DND-41 (cell line): Measurements from ENCODE around the gene ULK2.

Source experiments
- ATAC-seq: fragments of 200-7000 bp; cut with Tn5 transposase; 3 replicates; pipeline ENCODE4 v1.9.1; 2021; ENCODE audit warnings: low read depth; ENCODE audit not compliant: insufficient read depth
- DNase-seq: peaks from one replicate; pipeline ENCODE4 v3.0.0-alpha.2; 2020
- H2AFZ ChIP-seq: 2 replicates; pipeline ENCODE4 v1.6.0; 2012; ENCODE audit warnings: low read depth, low read length
- H3K27ac ChIP-seq: 2 replicates; pipeline ENCODE4 v1.5.1; 2012; ENCODE audit warnings: low read length, inconsistent platforms
- H3K27me3 ChIP-seq: fragments of 200-600 bp; sonication (generic); 2 replicates; pipeline ENCODE4 v1.6.0; 2012; ENCODE audit warnings: low read length, mild to moderate bottlenecking, inconsistent platforms; ENCODE audit not compliant: insufficient read depth, poor library complexity
- H3K36me3 ChIP-seq: 2 replicates; pipeline ENCODE4 v1.5.1; 2012; ENCODE audit warnings: low read length, inconsistent platforms; ENCODE audit not compliant: insufficient read depth
- H3K4me1 ChIP-seq: 2 replicates; pipeline ENCODE4 v1.5.1; 2012; ENCODE audit warnings: mild to moderate bottlenecking, low read length; ENCODE audit not compliant: insufficient read depth
- H3K4me2 ChIP-seq: 2 replicates; pipeline ENCODE4 v1.6.0; 2012; ENCODE audit warnings: mild to moderate bottlenecking, moderate library complexity, low read length, inconsistent platforms; ENCODE audit not compliant: insufficient read depth
- H3K4me3 ChIP-seq, 2 experiments: fragments of 200-600 bp in 1 of 2; shearing (Covaris generic) in 1 of 2; 2 replicates each; pipeline ENCODE4 v1.5.1; 2012 to 2016; ENCODE audit warnings: inconsistent platforms in 2 of 2, low read length in 2 of 2, mild to moderate bottlenecking in 2 of 2, low read depth in 1 of 2, moderate library complexity in 1 of 2
- H3K79me2 ChIP-seq: 2 replicates; pipeline ENCODE4 v1.6.0; 2012; ENCODE audit warnings: low read length, inconsistent platforms; ENCODE audit not compliant: insufficient read depth
- H3K9ac ChIP-seq: 2 replicates; pipeline ENCODE4 v1.6.0; 2012; ENCODE audit warnings: low read depth, mild to moderate bottlenecking, inconsistent platforms, low read length, moderate library complexity
- H3K9me3 ChIP-seq: 2 replicates; pipeline ENCODE4 v1.5.1; 2012; ENCODE audit warnings: low read length, moderate library complexity, mild to moderate bottlenecking, inconsistent platforms; ENCODE audit not compliant: insufficient read depth, severe bottlenecking
- H4K20me1 ChIP-seq: 2 replicates; pipeline ENCODE4 v1.6.0; 2012; ENCODE audit warnings: low read length; ENCODE audit not compliant: insufficient read depth
- CTCF ChIP-seq: IDR thresholded peaks from 2 replicates; pipeline ENCODE4 v1.5.1; 2012; ENCODE audit warnings: borderline replicate concordance, low read length, moderate library complexity, mild to moderate bottlenecking; ENCODE audit not compliant: poor library complexity, severe bottlenecking; ENCODE audit errors: extremely low read depth
- EZH2 ChIP-seq: IDR thresholded peaks from 3 replicates; pipeline ENCODE4 v1.6.1; 2012; ENCODE audit warnings: borderline replicate concordance, low read depth, mild to moderate bottlenecking, moderate library complexity, low read length, inconsistent platforms; ENCODE audit not compliant: severe bottlenecking

ULK2 gene

GRCh38 chr17:19876529-19877161 is 8.9 kb upstream of the ULK2 start:
- TF ChIP-seq EZH2 = no peak
- no peak for TF ChIP-seq CTCF
- Histone ChIP-seq H3K9ac (no peak overlapping the region), H3K79me2 (no peaks in the 10 kb centered on the region), H3K4me1 (peaks cover 16% of the 10 kb centered on the region), H3K4me2 (peak overlapping the region; percentile 41), H3K27me3 (no peaks in the 10 kb centered on the region), H2AFZ (peak overlapping the region; percentile 22; the same call in 1 of the 2 replicates), H3K36me3 (no peaks in the 10 kb centered on the region), H4K20me1 (no peaks in the 10 kb centered on the region), H3K4me3 (no peak overlapping the region), H3K27ac (no peak overlapping the region), H3K9me3 (no peaks in the 10 kb centered on the region)
- peak; percentile 100 for ATAC-seq
- peak; percentile 85 for DNase-seq

- no peaks in the 10 kb centered on the region for H4K20me1 ChIP-seq
- no peaks in the 10 kb centered on the region for H3K27me3 ChIP-seq
- no peak overlapping the region for H2AFZ ChIP-seq
- DNase-seq (no peak), ATAC-seq (no peak)
- TF ChIP-seq CTCF (no peak), EZH2 (no peak)
- no peak overlapping the region for H3K4me3 ChIP-seq
- H3K4me2 ChIP-seq = no peak overlapping the region
- H3K4me1 ChIP-seq = peaks cover 16% of the 10 kb centered on the region
- H3K9me3 ChIP-seq = no peaks in the 10 kb centered on the region
- H3K27ac ChIP-seq = no peak overlapping the region
- no peaks in the 10 kb centered on the region for H3K36me3 ChIP-seq
- no peak overlapping the region for H3K9ac ChIP-seq
- H3K79me2 ChIP-seq = no peaks in the 10 kb centered on the region
These were observed 6.5 kb upstream of the ULK2 start for GRCh38 chr17:19874256-19874655.

GRCh38 chr17:19873346-19873745 is 5.6 kb upstream of the ULK2 start:
- Histone ChIP-seq H3K27ac (no peak overlapping the region), H3K4me2 (no peak overlapping the region), H3K27me3 (no peaks in the 10 kb centered on the region), H3K4me1 (peaks cover 16% of the 10 kb centered on the region), H2AFZ (no peak overlapping the region), H3K4me3 (no peak overlapping the region), H3K79me2 (no peaks in the 10 kb centered on the region), H4K20me1 (no peaks in the 10 kb centered on the region), H3K36me3 (no peaks in the 10 kb centered on the region), H3K9ac (no peak overlapping the region), H3K9me3 (no peaks in the 10 kb centered on the region)
- ATAC-seq (no peak), DNase-seq (no peak)
- no peak for TF ChIP-seq EZH2
- no peak for TF ChIP-seq CTCF

- Histone ChIP-seq H4K20me1 (no peaks in the 10 kb centered on the region), H3K4me3 (no peak overlapping the region), H3K79me2 (no peaks in the 10 kb centered on the region), H3K36me3 (no peaks in the 10 kb centered on the region), H3K9me3 (no peaks in the 10 kb centered on the region), H3K9ac (no peak overlapping the region), H3K4me1 (no peaks in the 10 kb centered on the region), H3K27ac (no peak overlapping the region), H3K27me3 (no peaks in the 10 kb centered on the region), H2AFZ (no peak overlapping the region), H3K4me2 (no peak overlapping the region)
- TF ChIP-seq EZH2 (no peak), CTCF (no peak)
- DNase-seq = no peak
- ATAC-seq = no peak
These were observed 301 bp upstream of the ULK2 start for GRCh38 chr17:19868079-19868395.
